MM.1S (cell line): ENCODE measurements around the gene FYN.
A peak's percentile ranks its signal among the peaks of the same experiment; 100 is the strongest.

Experiments
- DNase-seq: peaks from one replicate; pipeline ENCODE4 v3.0.0-alpha.2; 2015
- H2AFZ ChIP-seq: fragments of 300-600 bp; sonication (generic); 2 replicates; pipeline ENCODE4 v1.6.0; 2016; ENCODE audit warnings: antibody characterized with exemption, low read length
- H3F3A ChIP-seq: fragments of 300-600 bp; sonication (generic); 2 replicates; pipeline ENCODE4 v1.6.1; 2016; ENCODE audit warnings: mild to moderate bottlenecking, antibody characterized with exemption, low read length, moderate library complexity, mixed read lengths; ENCODE audit not compliant: insufficient read depth
- H3K27ac ChIP-seq: fragments of 300-600 bp; sonication (generic); 2 replicates; pipeline ENCODE4 v1.5.1; 2016; ENCODE audit warnings: mild to moderate bottlenecking, low read length
- H3K27me3 ChIP-seq: fragments of 300-600 bp; sonication (generic); replicated peaks from 2 replicates; pipeline ENCODE4 v1.6.0; 2016; ENCODE audit warnings: low read length; ENCODE audit not compliant: insufficient read depth
- H3K36me3 ChIP-seq: fragments of 300-600 bp; sonication (generic); replicated peaks from 2 replicates; pipeline ENCODE4 v1.6.1; 2016; ENCODE audit warnings: mild to moderate bottlenecking, low read length, mixed read lengths; ENCODE audit not compliant: insufficient read depth
- H3K4me1 ChIP-seq: fragments of 300-600 bp; sonication (generic); 2 replicates; pipeline ENCODE4 v1.6.1; 2016; ENCODE audit warnings: low read length, mixed read lengths
- H3K4me2 ChIP-seq: fragments of 300-600 bp; sonication (generic); 2 replicates; pipeline ENCODE4 v1.6.0; 2016; ENCODE audit warnings: low read depth, low read length
- H3K4me3 ChIP-seq: fragments of 300-600 bp; sonication (generic); 2 replicates; pipeline ENCODE4 v1.5.1; 2016; ENCODE audit warnings: low read length, mixed read lengths
- H3K79me2 ChIP-seq: fragments of 300-600 bp; sonication (generic); 2 replicates; pipeline ENCODE4 v1.6.1; 2016; ENCODE audit warnings: mixed run types, low read length, mixed read lengths
- H3K9ac ChIP-seq: fragments of 300-600 bp; sonication (generic); 2 replicates; pipeline ENCODE4 v1.6.1; 2016; ENCODE audit warnings: low read length, mixed read lengths
- H3K9me2 ChIP-seq: fragments of 300-600 bp; sonication (generic); replicated peaks from 2 replicates; pipeline ENCODE4 v1.6.1; 2016; ENCODE audit warnings: mild to moderate bottlenecking, low read length, mixed read lengths; ENCODE audit not compliant: insufficient read depth
- H3K9me3 ChIP-seq: fragments of 300-600 bp; sonication (generic); replicated peaks from 2 replicates; pipeline ENCODE4 v1.6.1; 2016; ENCODE audit warnings: mild to moderate bottlenecking, low read length, mixed read lengths; ENCODE audit not compliant: insufficient read depth
- H4K20me1 ChIP-seq: fragments of 300-600 bp; sonication (generic); 2 replicates; pipeline ENCODE4 v1.6.1; 2016; ENCODE audit warnings: mild to moderate bottlenecking, low read length, moderate library complexity, mixed read lengths; ENCODE audit not compliant: insufficient read depth
- EZH2 ChIP-seq: fragments of 300-600 bp; sonication (generic); optimal IDR thresholded peaks from 2 replicates; pipeline ENCODE3; 2017; ENCODE audit warnings: low read depth, mild to moderate bottlenecking, antibody characterized with exemption, low read length, mixed read lengths
- EZH2phosphoT487 ChIP-seq: fragments of 300-600 bp; sonication (generic); IDR thresholded peaks from 2 replicates; pipeline ENCODE4 v1.6.1; 2018; ENCODE audit warnings: antibody characterized with exemption, low read length
- TF ChIP-seq, protein P1 (sequence below): fragments of 300-600 bp; sonication (generic); IDR thresholded peaks from 2 replicates; pipeline ENCODE4 v1.5.1; 2016; ENCODE audit warnings: antibody characterized with exemption, low read length, mixed read lengths

FYN gene

DNA sequence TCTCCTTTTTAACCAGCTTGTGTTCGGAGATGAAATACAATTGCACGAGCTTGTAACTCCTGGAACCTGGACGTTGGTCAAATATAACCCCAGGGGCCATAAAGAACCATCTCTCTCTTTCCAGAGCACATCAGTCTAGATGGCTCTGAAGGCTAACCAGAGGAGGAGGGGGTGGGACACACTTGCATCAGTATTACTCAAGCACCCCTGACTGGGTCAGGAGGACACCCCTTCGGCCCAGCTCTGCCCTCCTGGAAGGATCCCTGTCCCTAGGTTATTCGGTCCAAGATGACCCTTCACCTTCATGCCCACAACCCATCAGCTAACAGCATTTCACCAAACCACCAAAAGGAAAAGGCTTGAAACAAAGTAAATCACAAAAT, 67.1 kb downstream of the FYN start:
- Histone ChIP-seq H3K4me3 (no peak overlapping the region), H3K9me2 (no peaks in the 10 kb centered on the region), H3K4me2 (no peak overlapping the region), H3K27me3 (no peaks in the 10 kb centered on the region), H3K4me1 (peaks cover 19% of the 10 kb centered on the region), H3F3A (no peaks in the 10 kb centered on the region), H3K9me3 (no peaks in the 10 kb centered on the region), H3K79me2 (no peaks in the 10 kb centered on the region), H3K27ac (no peak overlapping the region), H4K20me1 (no peaks in the 10 kb centered on the region), H2AFZ (no peak overlapping the region), H3K9ac (no peak overlapping the region), H3K36me3 (no peaks in the 10 kb centered on the region)
- no peak for DNase-seq
- TF ChIP-seq EZH2phosphoT487 (no peak), EZH2 (no peak)
- TF ChIP-seq, protein P1, sequence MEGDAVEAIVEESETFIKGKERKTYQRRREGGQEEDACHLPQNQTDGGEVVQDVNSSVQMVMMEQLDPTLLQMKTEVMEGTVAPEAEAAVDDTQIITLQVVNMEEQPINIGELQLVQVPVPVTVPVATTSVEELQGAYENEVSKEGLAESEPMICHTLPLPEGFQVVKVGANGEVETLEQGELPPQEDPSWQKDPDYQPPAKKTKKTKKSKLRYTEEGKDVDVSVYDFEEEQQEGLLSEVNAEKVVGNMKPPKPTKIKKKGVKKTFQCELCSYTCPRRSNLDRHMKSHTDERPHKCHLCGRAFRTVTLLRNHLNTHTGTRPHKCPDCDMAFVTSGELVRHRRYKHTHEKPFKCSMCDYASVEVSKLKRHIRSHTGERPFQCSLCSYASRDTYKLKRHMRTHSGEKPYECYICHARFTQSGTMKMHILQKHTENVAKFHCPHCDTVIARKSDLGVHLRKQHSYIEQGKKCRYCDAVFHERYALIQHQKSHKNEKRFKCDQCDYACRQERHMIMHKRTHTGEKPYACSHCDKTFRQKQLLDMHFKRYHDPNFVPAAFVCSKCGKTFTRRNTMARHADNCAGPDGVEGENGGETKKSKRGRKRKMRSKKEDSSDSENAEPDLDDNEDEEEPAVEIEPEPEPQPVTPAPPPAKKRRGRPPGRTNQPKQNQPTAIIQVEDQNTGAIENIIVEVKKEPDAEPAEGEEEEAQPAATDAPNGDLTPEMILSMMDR, result no peak

DNA sequence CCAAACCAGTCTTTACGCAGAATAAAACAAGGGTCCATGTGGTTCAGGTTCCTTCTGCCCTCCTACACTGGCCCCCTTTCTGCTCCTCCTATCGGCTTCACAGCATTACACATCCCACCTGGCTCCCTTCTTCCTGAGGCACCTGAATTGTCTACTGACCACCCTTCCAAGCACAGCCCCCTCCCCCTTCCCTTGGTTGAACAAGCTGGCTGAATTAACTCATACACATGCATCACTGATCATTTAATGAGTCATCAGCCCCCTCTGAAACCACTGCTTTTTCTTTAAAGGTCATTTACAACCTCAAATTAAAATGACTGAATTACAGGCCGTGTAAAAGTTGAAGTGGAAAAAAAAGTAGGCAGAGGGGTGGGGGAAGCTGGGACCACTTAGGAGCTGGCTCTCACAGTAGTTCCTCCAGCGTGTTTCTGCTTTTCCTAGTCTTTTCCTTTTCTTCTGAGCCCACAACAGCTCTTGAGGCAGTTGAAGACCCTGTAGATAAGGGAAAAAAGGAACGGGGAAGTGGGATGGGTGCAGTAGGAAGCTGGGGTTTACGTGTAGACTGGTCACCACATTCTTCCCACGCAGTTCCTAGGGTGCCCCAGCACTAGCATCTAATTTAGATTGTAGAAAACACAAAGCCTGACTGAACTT, 67.6 kb downstream of the FYN start:
- Histone ChIP-seq H3K9me3 (no peaks in the 10 kb centered on the region), H3K4me2 (no peak overlapping the region), H2AFZ (no peak overlapping the region), H3K27me3 (no peaks in the 10 kb centered on the region), H3K4me1 (peaks cover 19% of the 10 kb centered on the region), H3K9ac (no peak overlapping the region), H3K4me3 (no peak overlapping the region), H3K9me2 (no peaks in the 10 kb centered on the region), H3K79me2 (no peaks in the 10 kb centered on the region), H4K20me1 (no peaks in the 10 kb centered on the region), H3K27ac (no peak overlapping the region), H3K36me3 (no peaks in the 10 kb centered on the region), H3F3A (no peaks in the 10 kb centered on the region)
- TF ChIP-seq EZH2 (no peak), EZH2phosphoT487 (no peak)
- TF ChIP-seq, protein P1, result no peak
- DNase-seq, result no peak

DNA sequence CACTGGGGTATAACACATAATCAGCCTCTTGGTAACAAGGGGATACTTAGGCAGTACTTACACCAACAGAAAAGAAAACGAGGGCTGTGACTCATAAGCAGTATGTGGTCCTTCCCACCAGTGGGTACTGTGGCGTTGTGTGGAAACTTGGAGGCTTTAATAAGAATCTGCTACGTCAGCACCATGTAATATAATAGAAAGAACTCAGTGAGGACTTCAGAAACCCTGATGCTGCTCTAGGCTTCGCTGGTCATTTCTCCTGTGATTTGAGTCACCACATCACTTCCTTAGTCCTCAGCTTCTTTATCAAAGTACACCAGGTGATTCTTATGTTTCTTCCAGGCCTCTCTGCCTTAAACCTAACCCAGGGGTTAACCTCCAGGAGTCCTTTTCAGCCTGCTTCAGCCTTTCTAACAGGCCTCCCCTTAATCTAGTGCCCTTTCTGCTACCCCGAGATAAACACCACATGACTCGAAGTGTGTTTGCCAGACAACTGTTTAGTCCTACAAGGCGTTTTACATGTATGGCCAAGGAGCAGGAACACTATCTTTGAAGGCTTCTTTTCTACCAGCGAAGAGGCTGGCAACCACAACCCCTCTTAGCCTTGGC, 68.5 kb downstream of the FYN start:
- Histone ChIP-seq H3K9me3 (no peaks in the 10 kb centered on the region), H4K20me1 (no peaks in the 10 kb centered on the region), H3K4me1 (peaks cover 19% of the 10 kb centered on the region), H3K9me2 (no peaks in the 10 kb centered on the region), H2AFZ (no peak overlapping the region), H3K27me3 (no peaks in the 10 kb centered on the region), H3K36me3 (no peaks in the 10 kb centered on the region), H3K4me2 (peak overlapping the region; percentile 8; the same call in 1 of the 2 replicates), H3K9ac (no peak overlapping the region), H3F3A (no peaks in the 10 kb centered on the region), H3K27ac (peak overlapping the region; percentile 39; the same call in 1 of the 2 replicates), H3K4me3 (no peak overlapping the region), H3K79me2 (no peaks in the 10 kb centered on the region)
- peak; percentile 36 for DNase-seq
- TF ChIP-seq, protein P1, result no peak
- TF ChIP-seq EZH2phosphoT487 (no peak), EZH2 (no peak)
